OCI-M1 (cell line): ENCODE results near the gene KCNK1.
A peak's percentile ranks its signal among the peaks of the same experiment; 100 is the strongest.
"Not testable (repeated sequence)": the region's sequence is repeated elsewhere in the genome, so short reads cannot be mapped to it uniquely, and the experiment has no call there.

ENCODE experiments used
- DNase-seq: peaks from one replicate; lab custom pipeline; 2025; lab: John Stamatoyannopoulos, UW

The KCNK1 gene

GRCh38 chr1:233667741-233668140 is 53.8 kb downstream of the KCNK1 start:
- DNase-seq: no peak

GRCh38 chr1:233668146-233668724 is 54.3 kb downstream of the KCNK1 start:
- DNase-seq: no peak

- peak; percentile 89 for DNase-seq
Observed at GRCh38 chr1:233668725-233669294, 54.9 kb downstream of the KCNK1 start.

GRCh38 chr1:233670363-233670762 is 56.5 kb downstream of the KCNK1 start:
- DNase-seq: not testable (repeated sequence)

GRCh38 chr1:233671286-233671685 is 57.4 kb downstream of the KCNK1 start:
- no peak for DNase-seq

- no peak for DNase-seq
Observed at GRCh38 chr1:233672732-233673131, 58.8 kb downstream of the KCNK1 start.

- no peak for DNase-seq
Observed at GRCh38 chr1:233673261-233673946, 59.5 kb downstream of the KCNK1 start.

GRCh38 chr1:233673947-233674431 is 60.1 kb downstream of the KCNK1 start:
- DNase-seq: peak; percentile 21

GRCh38 chr1:233675446-233675845 is 61.5 kb downstream of the KCNK1 start:
- DNase-seq: no peak

- no peak for DNase-seq
Observed at GRCh38 chr1:233675893-233676292, 62.0 kb downstream of the KCNK1 start.

- DNase-seq: no peak
Observed at GRCh38 chr1:233677690-233678354, 63.9 kb downstream of the KCNK1 start.

- no peak for DNase-seq
Observed at GRCh38 chr1:233679030-233679429, 65.1 kb downstream of the KCNK1 start.

- DNase-seq: no peak
Observed at GRCh38 chr1:233679591-233680373, 65.9 kb downstream of the KCNK1 start.

GRCh38 chr1:233681285-233681684 is 67.4 kb downstream of the KCNK1 start:
- no peak for DNase-seq

GRCh38 chr1:233686653-233687052 is 72.7 kb downstream of the KCNK1 start:
- not testable (repeated sequence) for DNase-seq

- no peak for DNase-seq
Observed at GRCh38 chr1:233689017-233689747, 75.3 kb downstream of the KCNK1 start.

GRCh38 chr1:233689748-233690254 is 75.9 kb downstream of the KCNK1 start:
- DNase-seq: no peak

GRCh38 chr1:233695901-233696300 is 82.0 kb downstream of the KCNK1 start:
- DNase-seq: no peak

- no peak for DNase-seq
Observed at GRCh38 chr1:233700338-233700737, 86.4 kb downstream of the KCNK1 start.

GRCh38 chr1:233704170-233704897 is 90.4 kb downstream of the KCNK1 start:
- DNase-seq: no peak
